Fibroblast of skin of back (primary cell): Measurements from ENCODE around the gene ATP1A2.

Experiments
- DNase-seq: peaks from one replicate; pipeline ENCODE4 v3.0.0-alpha.2; 2013

The ATP1A2 gene

GRCh38 chr1:160085686-160086455, 29.7 kb upstream of the ATP1A2 start:
- peak; percentile 66 for DNase-seq

- DNase-seq: no peak
Measured at GRCh38 chr1:160086456-160086892, 29.1 kb upstream of the ATP1A2 start.

GRCh38 chr1:160087118-160087662, 28.4 kb upstream of the ATP1A2 start:
- no peak for DNase-seq

- no peak for DNase-seq
Measured at GRCh38 chr1:160089883-160090282, 25.7 kb upstream of the ATP1A2 start.

- no peak for DNase-seq
Measured at GRCh38 chr1:160090760-160091159, 24.8 kb upstream of the ATP1A2 start.

- DNase-seq: no peak
Measured at GRCh38 chr1:160091666-160092223, 23.8 kb upstream of the ATP1A2 start.

GRCh38 chr1:160092366-160093068, 23.0 kb upstream of the ATP1A2 start:
- no peak for DNase-seq

GRCh38 chr1:160093069-160093395, 22.5 kb upstream of the ATP1A2 start:
- DNase-seq: no peak

GRCh38 chr1:160093624-160094290, 21.8 kb upstream of the ATP1A2 start:
- no peak for DNase-seq

- DNase-seq: no peak
Measured at GRCh38 chr1:160094291-160094625, 21.3 kb upstream of the ATP1A2 start.

- no peak for DNase-seq
Measured at GRCh38 chr1:160094806-160095205, 20.8 kb upstream of the ATP1A2 start.

- DNase-seq: no peak
Measured at GRCh38 chr1:160095382-160096105, 20.0 kb upstream of the ATP1A2 start.

- no peak for DNase-seq
Measured at GRCh38 chr1:160096274-160097116, 19.1 kb upstream of the ATP1A2 start.

- DNase-seq: no peak
Measured at GRCh38 chr1:160097151-160097910, 18.2 kb upstream of the ATP1A2 start.

GRCh38 chr1:160097911-160098851, 17.4 kb upstream of the ATP1A2 start, which contains the start of gene IGSF8:
Gene IGSF8 (minus strand): TSS chr1:160098619. CDS start chr1:160098472, 147 bp downstream.
- peak; percentile 79 for DNase-seq

GRCh38 chr1:160098852-160099561, 16.6 kb upstream of the ATP1A2 start:
- DNase-seq: peak; percentile 92

- DNase-seq: no peak
Measured at GRCh38 chr1:160099716-160100375, 15.7 kb upstream of the ATP1A2 start.
